IPS DF 19.7 (cell line): Measurements from ENCODE around the gene DNAJB11.
"Not testable (repeated sequence)": the region's sequence is repeated elsewhere in the genome, so short reads cannot be mapped to it uniquely, and the experiment has no call there.

Source experiments
- DNase-seq: peaks from one replicate; pipeline ENCODE4 v3.0.0-alpha.2; 2013; ENCODE audit warnings: low read depth, low spot score

DNAJB11 gene

DNA sequence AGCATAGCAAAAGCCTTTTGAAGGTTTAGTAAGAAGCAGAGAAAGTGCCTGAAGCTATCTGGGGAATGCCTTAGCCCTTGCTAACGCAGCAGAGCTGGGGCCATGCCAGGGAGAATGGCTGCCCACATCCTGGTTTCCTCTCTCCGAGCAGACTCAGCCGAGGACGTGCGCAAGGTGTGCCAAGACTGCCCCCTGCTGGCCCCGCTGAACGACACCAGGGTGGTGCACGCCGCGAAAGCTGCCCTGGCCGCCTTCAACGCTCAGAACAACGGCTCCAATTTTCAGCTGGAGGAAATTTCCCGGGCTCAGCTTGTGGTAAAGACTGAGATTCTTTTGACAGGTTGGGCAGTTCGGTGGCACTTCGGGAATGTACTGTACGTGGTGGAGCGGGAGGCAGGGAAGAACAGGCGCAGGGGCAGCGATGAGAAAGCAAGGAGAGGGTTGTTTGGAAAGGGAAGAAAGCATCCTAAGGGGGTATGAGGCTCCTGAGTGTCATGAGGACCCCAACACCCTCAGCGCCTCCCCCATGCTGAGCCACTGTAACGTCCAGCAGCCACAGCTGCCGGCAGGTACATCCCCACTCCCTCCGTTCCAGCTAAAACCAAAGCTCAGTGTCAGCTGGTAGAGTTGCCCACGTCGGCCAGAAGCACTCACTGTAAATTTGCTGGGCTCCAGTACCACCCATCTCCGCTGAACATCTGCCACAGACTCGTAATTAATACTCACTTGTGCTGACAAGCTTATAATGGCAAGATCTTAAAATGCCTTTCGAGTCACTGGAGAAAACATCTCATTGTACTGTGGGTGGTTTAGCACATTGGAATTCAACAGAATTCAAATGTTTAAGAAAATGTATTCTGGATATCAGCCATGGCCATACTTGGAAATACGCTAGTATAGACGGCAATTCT is 46.8 kb downstream of the DNAJB11 start:
- DNase-seq: no peak

DNA sequence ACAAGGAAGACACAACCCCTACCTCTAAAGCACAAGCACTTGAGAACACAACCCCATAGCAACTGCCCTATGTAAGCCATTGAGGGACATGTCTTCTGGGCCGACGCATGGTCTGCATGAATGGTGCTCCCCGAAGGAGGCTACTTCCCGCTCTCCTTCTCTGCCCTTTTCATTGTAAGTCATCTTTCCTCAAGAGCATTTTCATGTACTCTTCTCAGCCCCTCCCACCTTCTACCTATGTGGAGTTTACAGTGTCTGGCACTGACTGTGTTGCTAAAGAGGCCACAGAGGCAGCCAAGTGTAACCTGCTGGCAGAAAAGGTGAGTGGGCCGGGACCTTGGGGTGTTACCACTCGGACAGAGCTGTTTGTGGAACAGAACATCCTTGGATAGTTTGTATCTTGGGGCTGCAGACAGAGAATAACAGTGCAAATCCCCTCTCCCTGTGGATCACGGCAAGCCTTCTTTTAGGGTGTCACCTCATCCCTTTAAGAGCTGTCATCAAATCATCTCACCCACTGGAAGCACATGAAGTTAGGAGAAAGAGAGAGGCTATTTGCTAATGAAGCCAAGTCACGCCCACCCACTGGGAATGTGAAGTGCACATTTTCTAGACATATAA is 47.9 kb downstream of the DNAJB11 start:
- no peak for DNase-seq

- no peak for DNase-seq
Measured at GRCh38 chr3:186619787-186620212, 49.3 kb downstream of the DNAJB11 start.

DNA sequence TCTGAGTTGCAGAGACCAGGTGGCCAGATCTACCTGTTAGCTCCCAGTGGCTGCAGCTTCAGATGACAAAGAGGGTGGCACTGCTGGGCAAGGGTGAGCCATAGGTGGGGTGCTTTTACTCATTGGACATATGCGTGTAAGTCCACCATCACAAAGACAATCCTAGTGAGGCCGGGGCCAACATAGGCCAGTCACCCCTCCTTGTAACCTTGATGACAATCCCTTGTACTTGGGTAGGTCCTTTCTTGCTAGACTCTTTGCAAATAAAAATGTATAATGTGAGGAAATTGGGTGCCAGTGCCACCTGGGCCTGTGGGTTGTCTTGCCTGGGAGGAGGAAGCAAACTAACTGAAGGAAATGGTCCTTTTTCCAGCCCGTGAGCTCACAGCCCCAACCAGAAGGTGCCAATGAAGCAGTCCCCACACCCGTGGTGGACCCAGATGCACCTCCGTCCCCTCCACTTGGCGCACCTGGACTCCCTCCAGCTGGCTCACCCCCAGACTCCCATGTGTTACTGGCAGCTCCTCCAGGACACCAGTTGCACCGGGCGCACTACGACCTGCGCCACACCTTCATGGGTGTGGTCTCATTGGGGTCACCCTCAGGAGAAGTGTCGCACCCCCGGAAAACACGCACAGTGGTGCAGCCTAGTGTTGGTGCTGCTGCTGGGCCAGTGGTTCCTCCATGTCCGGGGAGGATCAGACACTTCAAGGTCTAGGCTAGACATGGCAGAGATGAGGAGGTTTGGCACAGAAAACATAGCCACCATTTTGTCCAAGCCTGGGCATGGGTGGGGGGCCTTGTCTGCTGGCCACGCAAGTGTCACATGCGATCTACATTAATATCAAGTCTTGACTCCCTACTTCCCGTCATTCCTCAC is 49.9 kb downstream of the DNAJB11 start:
- DNase-seq: no peak

GRCh38 chr3:186621894-186622650 is 51.6 kb downstream of the DNAJB11 start:
- no peak for DNase-seq

DNA sequence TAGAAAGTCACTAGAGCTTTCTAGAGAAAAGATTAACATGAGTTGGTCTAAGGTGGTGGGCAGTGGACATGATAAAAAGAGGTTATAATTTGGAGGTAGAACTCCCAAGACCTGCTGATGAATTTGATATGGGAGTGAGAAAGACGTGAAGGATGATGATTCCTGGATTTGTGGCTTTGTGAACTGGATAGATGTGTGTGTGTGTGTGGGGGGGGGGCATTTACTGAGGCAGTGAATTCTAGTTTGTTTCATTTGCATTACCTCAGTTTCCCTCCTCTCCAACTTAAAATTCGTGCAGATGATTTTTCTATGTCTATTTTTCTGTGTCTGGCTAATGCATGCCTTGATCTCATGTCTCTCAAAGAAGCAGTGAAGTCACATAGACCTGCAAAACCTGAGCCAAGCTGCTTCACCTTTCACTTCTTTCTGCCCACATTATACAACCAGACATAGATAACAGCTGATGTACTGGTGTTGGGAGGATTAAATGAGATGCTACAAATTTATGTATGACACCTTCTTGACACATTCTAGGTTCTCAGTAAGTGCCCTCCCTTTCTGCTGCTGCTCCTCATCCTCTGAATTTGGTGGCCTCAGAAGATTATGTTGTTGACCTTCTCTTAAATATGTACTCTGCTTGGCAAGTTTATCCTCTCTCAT is 52.3 kb downstream of the DNAJB11 start:
- no peak for DNase-seq

DNA sequence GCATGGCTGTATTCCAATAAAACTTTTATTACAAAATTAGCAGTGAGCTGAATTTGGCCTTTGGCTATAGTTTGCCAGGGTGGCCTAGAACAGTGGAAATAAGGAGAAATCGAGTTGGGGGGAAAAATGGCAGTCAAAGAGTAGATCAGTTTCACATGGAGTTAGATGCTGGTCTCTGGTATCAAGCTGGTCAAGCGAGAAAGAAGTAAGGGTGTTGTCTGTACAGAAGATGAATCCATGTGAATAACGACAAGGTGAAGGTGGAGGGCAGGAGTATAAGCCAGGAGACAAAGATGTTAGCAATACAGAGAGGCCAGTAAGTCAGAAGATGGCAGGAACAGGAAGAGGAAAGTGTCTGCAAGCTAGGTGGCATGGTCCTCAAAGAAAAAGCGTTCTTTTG is 54.1 kb downstream of the DNAJB11 start:
- no peak for DNase-seq

DNA sequence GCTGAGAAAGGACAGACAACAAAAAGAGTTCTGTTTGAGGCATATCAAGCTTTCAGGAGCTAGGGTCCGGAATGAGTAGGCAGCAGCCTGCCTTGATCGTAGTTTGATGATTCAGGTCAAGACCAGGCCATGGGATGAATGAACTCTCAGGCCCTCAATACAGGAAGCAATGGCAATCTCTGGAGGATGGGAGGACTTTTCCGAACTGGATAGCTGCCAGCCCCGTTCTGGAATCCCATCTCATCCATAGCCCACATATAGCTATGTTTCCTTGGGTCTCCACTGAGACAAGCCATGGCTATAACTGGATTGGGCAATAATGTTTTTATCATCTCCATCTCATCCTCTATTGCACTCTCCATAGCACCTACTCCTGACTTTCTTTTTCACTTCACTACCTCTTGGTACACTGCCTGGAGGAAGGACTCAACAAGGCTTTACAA is 55.1 kb downstream of the DNAJB11 start:
- no peak for DNase-seq

GRCh38 chr3:186626254-186626847 is 55.8 kb downstream of the DNAJB11 start:
- no peak for DNase-seq

DNA sequence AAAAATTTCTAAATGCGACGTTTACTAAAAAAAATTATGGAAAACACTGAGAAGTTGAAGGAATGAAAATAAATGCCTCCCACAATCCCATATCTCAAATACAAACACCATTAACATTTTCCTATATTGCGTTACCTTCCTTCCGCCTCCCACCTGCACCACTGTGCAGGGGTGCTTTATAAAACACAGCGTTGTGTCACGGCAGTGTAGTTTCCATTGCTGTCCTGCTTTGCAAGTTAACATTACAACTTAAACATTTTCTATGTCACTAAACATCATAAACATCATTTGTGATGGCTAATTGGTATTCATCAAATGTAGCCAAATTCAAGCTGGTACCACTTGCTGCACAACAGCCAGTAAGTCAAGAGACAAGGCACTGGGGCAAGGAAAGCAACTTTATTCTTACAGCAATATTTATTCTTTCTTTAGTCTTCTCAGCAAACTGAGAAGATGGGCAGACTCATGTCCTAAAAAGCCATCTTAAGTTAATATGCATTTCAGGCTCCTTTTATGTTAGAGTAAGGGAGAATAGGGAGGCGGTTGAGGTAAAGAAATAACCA is 57.4 kb downstream of the DNAJB11 start:
- no peak for DNase-seq

DNA sequence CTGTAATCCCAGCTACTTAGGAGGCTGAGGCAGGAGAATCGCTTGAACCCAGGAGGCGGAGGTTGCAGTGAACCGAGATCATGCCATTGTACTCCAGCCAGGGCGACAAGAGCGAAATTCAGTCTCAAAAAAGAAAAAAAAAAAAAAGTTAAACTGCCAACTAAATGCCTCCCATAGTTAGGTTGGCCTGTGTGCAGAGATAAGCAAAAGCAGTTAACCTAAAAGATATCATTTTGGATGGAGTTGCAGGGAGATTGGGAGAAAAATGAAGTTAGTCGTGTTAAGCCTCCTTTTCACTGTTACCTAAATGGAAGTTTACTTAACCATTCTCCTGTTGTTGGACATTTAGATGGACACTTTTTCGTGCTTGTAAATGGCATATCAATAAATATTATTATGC is 58.2 kb downstream of the DNAJB11 start:
- no peak for DNase-seq

- DNase-seq: no peak
Measured at GRCh38 chr3:186630950-186631641, 60.6 kb downstream of the DNAJB11 start.

DNA sequence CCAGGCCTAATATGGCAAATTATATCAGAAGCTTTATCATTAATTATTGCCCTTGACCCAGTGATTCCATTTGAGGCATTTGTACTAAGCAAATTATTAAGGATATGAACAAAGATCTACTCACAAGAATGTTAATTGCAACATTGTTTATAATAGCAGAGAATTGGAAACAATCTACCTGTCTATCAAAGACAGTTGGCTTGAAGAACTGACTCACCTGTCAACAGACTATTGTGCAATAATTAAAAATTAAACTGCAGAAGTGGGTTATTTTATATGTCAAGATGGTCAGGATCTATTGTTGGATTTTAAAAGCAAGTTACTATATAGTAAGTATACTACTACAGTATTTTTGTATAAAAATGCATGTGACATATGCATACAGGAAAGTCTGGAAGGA is 63.0 kb downstream of the DNAJB11 start:
- DNase-seq: no peak

DNA sequence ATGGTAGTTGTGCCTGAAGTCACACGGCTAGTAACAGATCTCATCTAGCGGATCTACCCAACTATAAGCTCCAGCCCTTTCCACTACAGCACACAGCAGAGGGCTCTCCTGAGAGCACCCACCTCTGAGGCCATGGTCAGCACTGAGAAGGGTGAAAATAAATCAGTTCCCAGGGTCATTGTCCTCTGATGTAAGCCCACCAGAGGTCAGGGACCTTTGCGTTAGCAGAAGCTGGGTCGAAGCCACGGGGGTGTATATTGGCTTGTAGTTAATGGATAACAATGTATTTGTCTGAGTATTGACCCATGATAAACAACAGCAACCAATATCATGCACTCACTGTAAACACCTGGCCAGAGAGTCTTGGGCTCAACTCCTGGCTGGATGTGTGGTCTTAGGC is 63.7 kb downstream of the DNAJB11 start:
- DNase-seq: not testable (repeated sequence)
